ENCODE results near the gene CAPSL. TPM values are rescaled to one million over a fixed set of nuclear protein-coding genes. Genes with fewer than 3 reads are reported as not detected.

The CAPSL gene
- total RNA-seq, 1 donor: not detected

GRCh38 chr5:35924122-35924949 lies 14.1 kb downstream of the CAPSL start:
- Histone ChIP-seq H3K9me3 (ENCODE audit: low read depth, low read length) (no peaks in the 10 kb centered on the region), H3K27me3 (ENCODE audit: insufficient read depth, low read length) (peaks cover 3% of the 10 kb centered on the region), H3K4me3 (ENCODE audit: low read length) (no peak overlapping the region), H3K4me1 (ENCODE audit: insufficient read depth, low read length) (peaks cover 8% of the 10 kb centered on the region)

- Histone ChIP-seq H3K4me1 (ENCODE audit: insufficient read depth, low read length) (peaks cover 8% of the 10 kb centered on the region), H3K4me3 (ENCODE audit: low read length) (no peak overlapping the region), H3K27me3 (ENCODE audit: insufficient read depth, low read length) (peaks cover 3% of the 10 kb centered on the region), H3K9me3 (ENCODE audit: low read depth, low read length) (no peaks in the 10 kb centered on the region)
Observed at GRCh38 chr5:35922468-35922867, 16.0 kb downstream of the CAPSL start.

- Histone ChIP-seq H3K27me3 (ENCODE audit: insufficient read depth, low read length) (peaks cover 3% of the 10 kb centered on the region), H3K4me1 (ENCODE audit: insufficient read depth, low read length) (peaks cover 8% of the 10 kb centered on the region), H3K4me3 (ENCODE audit: low read length) (no peak overlapping the region), H3K9me3 (ENCODE audit: low read depth, low read length) (no peaks in the 10 kb centered on the region)
Observed at GRCh38 chr5:35921930-35922329, 16.5 kb downstream of the CAPSL start.

GRCh38 chr5:35920890-35921289 lies 17.5 kb downstream of the CAPSL start:
- no peak overlapping the region for H3K4me3 ChIP-seq (ENCODE audit: low read length)
- H3K27me3 ChIP-seq (ENCODE audit: insufficient read depth, low read length): peaks cover 3% of the 10 kb centered on the region
- H3K9me3 ChIP-seq (ENCODE audit: low read depth, low read length): no peaks in the 10 kb centered on the region
- peaks cover 8% of the 10 kb centered on the region for H3K4me1 ChIP-seq (ENCODE audit: insufficient read depth, low read length)

GRCh38 chr5:35919191-35919590 lies 19.2 kb downstream of the CAPSL start:
- Histone ChIP-seq H3K4me3 (ENCODE audit: low read length) (no peak overlapping the region), H3K27me3 (ENCODE audit: insufficient read depth, low read length) (no peaks in the 10 kb centered on the region), H3K9me3 (ENCODE audit: low read depth, low read length) (no peaks in the 10 kb centered on the region), H3K4me1 (ENCODE audit: insufficient read depth, low read length) (no peaks in the 10 kb centered on the region)

- no peaks in the 10 kb centered on the region for H3K27me3 ChIP-seq (ENCODE audit: insufficient read depth, low read length)
- no peak overlapping the region for H3K4me3 ChIP-seq (ENCODE audit: low read length)
- H3K9me3 ChIP-seq (ENCODE audit: low read depth, low read length): no peaks in the 10 kb centered on the region
- H3K4me1 ChIP-seq (ENCODE audit: insufficient read depth, low read length): no peaks in the 10 kb centered on the region
Observed at GRCh38 chr5:35908814-35909213, 29.6 kb downstream of the CAPSL start.

- H3K27me3 ChIP-seq (ENCODE audit: insufficient read depth, low read length): no peaks in the 10 kb centered on the region
Observed at GRCh38 chr5:35908228-35908627, 30.2 kb downstream of the CAPSL start.

GRCh38 chr5:35904443-35905132 lies 33.8 kb downstream of the CAPSL start:
- H3K4me1 ChIP-seq (ENCODE audit: insufficient read depth, low read length): no peaks in the 10 kb centered on the region
- no peaks in the 10 kb centered on the region for H3K9me3 ChIP-seq (ENCODE audit: low read depth, low read length)
- no peak overlapping the region for H3K4me3 ChIP-seq (ENCODE audit: low read length)
- H3K27me3 ChIP-seq (ENCODE audit: insufficient read depth, low read length): no peaks in the 10 kb centered on the region

More at GRCh38 chr5:35908228-35908627, 30.2 kb downstream of the CAPSL start:
- Histone ChIP-seq H3K4me1 (ENCODE audit: insufficient read depth, low read length) (no peaks in the 10 kb centered on the region), H3K4me3 (ENCODE audit: low read length) (no peak overlapping the region), H3K9me3 (ENCODE audit: low read depth, low read length) (no peaks in the 10 kb centered on the region)

GRCh38 chr5:35903631-35904203 lies 34.7 kb downstream of the CAPSL start:
- Histone ChIP-seq H3K4me3 (ENCODE audit: low read length) (no peak overlapping the region), H3K27me3 (ENCODE audit: insufficient read depth, low read length) (no peaks in the 10 kb centered on the region), H3K4me1 (ENCODE audit: insufficient read depth, low read length) (no peaks in the 10 kb centered on the region), H3K9me3 (ENCODE audit: low read depth, low read length) (no peaks in the 10 kb centered on the region)

- no peaks in the 10 kb centered on the region for H3K27me3 ChIP-seq (ENCODE audit: insufficient read depth, low read length)
- no peak overlapping the region for H3K4me3 ChIP-seq (ENCODE audit: low read length)
- no peaks in the 10 kb centered on the region for H3K9me3 ChIP-seq (ENCODE audit: low read depth, low read length)
- no peaks in the 10 kb centered on the region for H3K4me1 ChIP-seq (ENCODE audit: insufficient read depth, low read length)
Observed at GRCh38 chr5:35902046-35902672, 36.3 kb downstream of the CAPSL start.

- H3K4me3 ChIP-seq (ENCODE audit: low read length): no peak overlapping the region
Observed at GRCh38 chr5:35900972-35901695, 37.3 kb downstream of the CAPSL start.

GRCh38 chr5:35899800-35900199 lies 38.6 kb downstream of the CAPSL start:
- Histone ChIP-seq H3K4me1 (ENCODE audit: insufficient read depth, low read length) (no peaks in the 10 kb centered on the region), H3K27me3 (ENCODE audit: insufficient read depth, low read length) (no peaks in the 10 kb centered on the region), H3K4me3 (ENCODE audit: low read length) (no peak overlapping the region), H3K9me3 (ENCODE audit: low read depth, low read length) (no peaks in the 10 kb centered on the region)

More at GRCh38 chr5:35900972-35901695, 37.3 kb downstream of the CAPSL start:
- H3K9me3 ChIP-seq (ENCODE audit: low read depth, low read length): no peaks in the 10 kb centered on the region
- H3K27me3 ChIP-seq (ENCODE audit: insufficient read depth, low read length): no peaks in the 10 kb centered on the region
- no peaks in the 10 kb centered on the region for H3K4me1 ChIP-seq (ENCODE audit: insufficient read depth, low read length)

GRCh38 chr5:35898952-35899660 lies 39.3 kb downstream of the CAPSL start:
- Histone ChIP-seq H3K4me3 (ENCODE audit: low read length) (no peak overlapping the region), H3K9me3 (ENCODE audit: low read depth, low read length) (no peaks in the 10 kb centered on the region), H3K4me1 (ENCODE audit: insufficient read depth, low read length) (no peaks in the 10 kb centered on the region), H3K27me3 (ENCODE audit: insufficient read depth, low read length) (no peaks in the 10 kb centered on the region)

- Histone ChIP-seq H3K9me3 (ENCODE audit: low read depth, low read length) (no peaks in the 10 kb centered on the region), H3K27me3 (ENCODE audit: insufficient read depth, low read length) (no peaks in the 10 kb centered on the region), H3K4me1 (ENCODE audit: insufficient read depth, low read length) (no peaks in the 10 kb centered on the region), H3K4me3 (ENCODE audit: low read length) (no peak overlapping the region)
Observed at GRCh38 chr5:35894131-35894530, 44.3 kb downstream of the CAPSL start.
